Measurements from ENCODE around the gene SLC66A3.
A peak's percentile ranks its signal among the peaks of the same experiment; 100 is the strongest.

The SLC66A3 gene

GRCh38 chr2:11140492-11140891, 14.8 kb upstream of the SLC66A3 start:
- DNase-seq: no peak

GRCh38 chr2:11141319-11141718, 13.9 kb upstream of the SLC66A3 start:
- no peak for DNase-seq

- no peak for DNase-seq
Observed at GRCh38 chr2:11142330-11142729, 12.9 kb upstream of the SLC66A3 start.

- no peak for DNase-seq
Observed at GRCh38 chr2:11142987-11143386, 12.3 kb upstream of the SLC66A3 start.

- no peak for DNase-seq
Observed at GRCh38 chr2:11144077-11144737, 11.1 kb upstream of the SLC66A3 start.

- no peak for DNase-seq
Observed at GRCh38 chr2:11144738-11145079, 10.6 kb upstream of the SLC66A3 start.

- DNase-seq: no peak
Observed at GRCh38 chr2:11145350-11145749, 9.9 kb upstream of the SLC66A3 start.

- DNase-seq: no peak
Observed at GRCh38 chr2:11146076-11146475, 9.2 kb upstream of the SLC66A3 start.

GRCh38 chr2:11147263-11147662, 8.0 kb upstream of the SLC66A3 start:
- DNase-seq: no peak

GRCh38 chr2:11152591-11152990, 2.7 kb upstream of the SLC66A3 start:
- no peak for DNase-seq

GRCh38 chr2:11154016-11154922, 998 bp upstream of the SLC66A3 start:
- peak; percentile 18 for DNase-seq

- peak; percentile 99 for DNase-seq
Observed at GRCh38 chr2:11154923-11155380, 315 bp upstream of the SLC66A3 start.

- DNase-seq: no peak
Observed at GRCh38 chr2:11156396-11157075, 1.3 kb downstream of the SLC66A3 start.

GRCh38 chr2:11157296-11157695, 2.0 kb downstream of the SLC66A3 start:
- no peak for DNase-seq

- no peak for DNase-seq
Observed at GRCh38 chr2:11157731-11158130, 2.5 kb downstream of the SLC66A3 start.

- DNase-seq: no peak
Observed at GRCh38 chr2:11158916-11159573, 3.8 kb downstream of the SLC66A3 start.

GRCh38 chr2:11159574-11160170, 4.4 kb downstream of the SLC66A3 start:
- DNase-seq: no peak

GRCh38 chr2:11160256-11160655, 5.0 kb downstream of the SLC66A3 start:
- no peak for DNase-seq

- no peak for DNase-seq
Observed at GRCh38 chr2:11160731-11161455, 5.6 kb downstream of the SLC66A3 start.

- no peak for DNase-seq
Observed at GRCh38 chr2:11161747-11162146, 6.5 kb downstream of the SLC66A3 start.

GRCh38 chr2:11163439-11164317, 8.4 kb downstream of the SLC66A3 start:
- DNase-seq: no peak

All from stimulated activated CD4-positive, alpha-beta T cell treated with anti-CD3 and anti-CD28 coated beads, Interleukin-12 subunit alpha, Interleukin-12 subunit beta, amount 100 ng/mL, for 4 hours (primary cell).